ENCODE measurements around the gene TRAF3IP1. TPM values are rescaled to one million over a fixed set of nuclear protein-coding genes. Genes with fewer than 3 reads are reported as not detected.
A peak's percentile ranks its signal among the peaks of the same experiment; 100 is the strongest.

The TRAF3IP1 gene
- total and polyA plus RNA-seq, 2 of the 13 experiments (the other 11 are each of a cell fraction or from before 2014, with no cell fraction given), result 4.1 to 12.9 TPM

DNA sequence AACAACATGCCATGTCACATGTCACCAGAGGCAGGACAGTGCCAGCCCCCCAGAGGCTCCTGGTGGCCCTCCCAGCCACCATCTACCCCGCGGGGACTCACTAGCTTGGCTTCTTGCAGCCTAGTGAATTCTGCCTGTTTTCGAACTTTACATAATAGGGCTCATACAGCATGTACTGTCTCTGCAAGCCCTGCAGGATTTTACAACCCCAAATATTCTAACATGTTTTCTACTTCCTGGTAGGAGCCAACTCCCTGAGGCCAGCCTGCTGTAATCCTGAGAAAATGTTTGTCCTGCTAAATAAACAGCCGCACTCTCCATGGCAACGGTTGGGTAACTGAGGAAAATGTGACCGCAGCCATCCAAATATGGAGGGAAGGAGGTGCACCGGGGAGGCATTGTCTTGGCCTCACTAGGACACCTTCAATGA, 34.6 kb upstream of the TRAF3IP1 start (continued):
- peak; percentile 27 for TF ChIP-seq YY1 (IDR thresholded peaks at IDR 0.05; ENCODE audit: insufficient read depth, insufficient replicate concordance, low read depth, low read length)
- TF ChIP-seq KDM4B (CRISPR knock-in tag; IDR thresholded peaks at IDR 0.05), result no peak
- TF ChIP-seq, protein P1, sequence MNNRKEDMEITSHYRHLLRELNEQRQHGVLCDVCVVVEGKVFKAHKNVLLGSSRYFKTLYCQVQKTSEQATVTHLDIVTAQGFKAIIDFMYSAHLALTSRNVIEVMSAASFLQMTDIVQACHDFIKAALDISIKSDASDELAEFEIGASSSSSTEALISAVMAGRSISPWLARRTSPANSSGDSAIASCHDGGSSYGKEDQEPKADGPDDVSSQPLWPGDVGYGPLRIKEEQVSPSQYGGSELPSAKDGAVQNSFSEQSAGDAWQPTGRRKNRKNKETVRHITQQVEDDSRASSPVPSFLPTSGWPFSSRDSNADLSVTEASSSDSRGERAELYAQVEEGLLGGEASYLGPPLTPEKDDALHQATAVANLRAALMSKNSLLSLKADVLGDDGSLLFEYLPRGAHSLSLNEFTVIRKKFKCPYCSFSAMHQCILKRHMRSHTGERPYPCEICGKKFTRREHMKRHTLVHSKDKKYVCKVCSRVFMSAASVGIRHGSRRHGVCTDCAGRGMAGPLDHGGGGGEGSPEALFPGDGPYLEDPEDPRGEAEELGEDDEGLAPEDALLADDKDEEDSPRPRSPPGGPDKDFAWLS (CRISPR knock-in tag; IDR thresholded peaks at IDR 0.05; ENCODE audit: borderline replicate concordance), result no peak
- TF ChIP-seq ZSCAN31 (CRISPR knock-in tag; IDR thresholded peaks at IDR 0.05; ENCODE audit: low read depth), result no peak
- peak; percentile 91 for TF ChIP-seq SOX5 (CRISPR knock-in tag; IDR thresholded peaks at IDR 0.05; ENCODE audit: borderline replicate concordance)
- TF ChIP-seq ZNF121 (CRISPR knock-in tag; IDR thresholded peaks at IDR 0.05), result peak; percentile 50; the same call in 1 of the 2 replicates
- TF ChIP-seq NBN (conservative IDR thresholded peaks at IDR 0.05), result no peak
- TF ChIP-seq ZKSCAN8 (CRISPR knock-in tag; IDR thresholded peaks at IDR 0.05; ENCODE audit: borderline replicate concordance), result peak; percentile 62; the same call in 1 of the 2 replicates
- no peak for TF ChIP-seq NCOA1 (CRISPR knock-in tag; IDR thresholded peaks at IDR 0.05)
- TF ChIP-seq, protein P2, sequence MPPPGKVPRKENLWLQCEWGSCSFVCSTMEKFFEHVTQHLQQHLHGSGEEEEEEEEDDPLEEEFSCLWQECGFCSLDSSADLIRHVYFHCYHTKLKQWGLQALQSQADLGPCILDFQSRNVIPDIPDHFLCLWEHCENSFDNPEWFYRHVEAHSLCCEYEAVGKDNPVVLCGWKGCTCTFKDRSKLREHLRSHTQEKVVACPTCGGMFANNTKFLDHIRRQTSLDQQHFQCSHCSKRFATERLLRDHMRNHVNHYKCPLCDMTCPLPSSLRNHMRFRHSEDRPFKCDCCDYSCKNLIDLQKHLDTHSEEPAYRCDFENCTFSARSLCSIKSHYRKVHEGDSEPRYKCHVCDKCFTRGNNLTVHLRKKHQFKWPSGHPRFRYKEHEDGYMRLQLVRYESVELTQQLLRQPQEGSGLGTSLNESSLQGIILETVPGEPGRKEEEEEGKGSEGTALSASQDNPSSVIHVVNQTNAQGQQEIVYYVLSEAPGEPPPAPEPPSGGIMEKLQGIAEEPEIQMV (CRISPR knock-in tag; IDR thresholded peaks at IDR 0.05; ENCODE audit: low read depth), result 0 out of 2 replicates have a peak, but pooled peaks have one; percentile 21
- TF ChIP-seq, protein P3, sequence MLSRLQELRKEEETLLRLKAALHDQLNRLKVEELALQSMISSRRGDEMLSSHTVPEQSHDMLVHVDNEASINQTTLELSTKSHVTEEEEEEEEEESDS (CRISPR knock-in tag; IDR thresholded peaks at IDR 0.05; ENCODE audit: borderline replicate concordance), result no peak
- no peak; the same call in 1 of the 2 replicates for TF ChIP-seq PHF21A (CRISPR knock-in tag; IDR thresholded peaks at IDR 0.05)
- no peak for TF ChIP-seq SIX1 (CRISPR knock-in tag; IDR thresholded peaks at IDR 0.05; ENCODE audit: borderline replicate concordance)
- TF ChIP-seq RBM39 (IDR thresholded peaks at IDR 0.05; ENCODE audit: low read depth, low read length, poor library complexity, severe bottlenecking), result no peak
- TF ChIP-seq, protein P4, sequence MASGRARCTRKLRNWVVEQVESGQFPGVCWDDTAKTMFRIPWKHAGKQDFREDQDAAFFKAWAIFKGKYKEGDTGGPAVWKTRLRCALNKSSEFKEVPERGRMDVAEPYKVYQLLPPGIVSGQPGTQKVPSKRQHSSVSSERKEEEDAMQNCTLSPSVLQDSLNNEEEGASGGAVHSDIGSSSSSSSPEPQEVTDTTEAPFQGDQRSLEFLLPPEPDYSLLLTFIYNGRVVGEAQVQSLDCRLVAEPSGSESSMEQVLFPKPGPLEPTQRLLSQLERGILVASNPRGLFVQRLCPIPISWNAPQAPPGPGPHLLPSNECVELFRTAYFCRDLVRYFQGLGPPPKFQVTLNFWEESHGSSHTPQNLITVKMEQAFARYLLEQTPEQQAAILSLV (CRISPR knock-in tag; IDR thresholded peaks at IDR 0.05; ENCODE audit: borderline replicate concordance), result no peak
- peak; percentile 95; the same call in 2 of the 3 replicates for TF ChIP-seq MXI1 (IDR thresholded peaks at IDR 0.05; ENCODE audit: borderline replicate concordance, low read depth, low read length)
- TF ChIP-seq ZNF496 (CRISPR knock-in tag; IDR thresholded peaks at IDR 0.05; ENCODE audit: insufficient replicate concordance), result no peak
- TF ChIP-seq, protein P5, sequence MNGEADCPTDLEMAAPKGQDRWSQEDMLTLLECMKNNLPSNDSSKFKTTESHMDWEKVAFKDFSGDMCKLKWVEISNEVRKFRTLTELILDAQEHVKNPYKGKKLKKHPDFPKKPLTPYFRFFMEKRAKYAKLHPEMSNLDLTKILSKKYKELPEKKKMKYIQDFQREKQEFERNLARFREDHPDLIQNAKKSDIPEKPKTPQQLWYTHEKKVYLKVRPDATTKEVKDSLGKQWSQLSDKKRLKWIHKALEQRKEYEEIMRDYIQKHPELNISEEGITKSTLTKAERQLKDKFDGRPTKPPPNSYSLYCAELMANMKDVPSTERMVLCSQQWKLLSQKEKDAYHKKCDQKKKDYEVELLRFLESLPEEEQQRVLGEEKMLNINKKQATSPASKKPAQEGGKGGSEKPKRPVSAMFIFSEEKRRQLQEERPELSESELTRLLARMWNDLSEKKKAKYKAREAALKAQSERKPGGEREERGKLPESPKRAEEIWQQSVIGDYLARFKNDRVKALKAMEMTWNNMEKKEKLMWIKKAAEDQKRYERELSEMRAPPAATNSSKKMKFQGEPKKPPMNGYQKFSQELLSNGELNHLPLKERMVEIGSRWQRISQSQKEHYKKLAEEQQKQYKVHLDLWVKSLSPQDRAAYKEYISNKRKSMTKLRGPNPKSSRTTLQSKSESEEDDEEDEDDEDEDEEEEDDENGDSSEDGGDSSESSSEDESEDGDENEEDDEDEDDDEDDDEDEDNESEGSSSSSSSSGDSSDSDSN (CRISPR knock-in tag; IDR thresholded peaks at IDR 0.05), result 0 out of 2 replicates have a peak, but pooled peaks have one; percentile 22
- no peak for TF ChIP-seq AGO1 (IDR thresholded peaks at IDR 0.05; ENCODE audit: low read depth, low read length, poor library complexity, severe bottlenecking)
- TF ChIP-seq, protein P6, sequence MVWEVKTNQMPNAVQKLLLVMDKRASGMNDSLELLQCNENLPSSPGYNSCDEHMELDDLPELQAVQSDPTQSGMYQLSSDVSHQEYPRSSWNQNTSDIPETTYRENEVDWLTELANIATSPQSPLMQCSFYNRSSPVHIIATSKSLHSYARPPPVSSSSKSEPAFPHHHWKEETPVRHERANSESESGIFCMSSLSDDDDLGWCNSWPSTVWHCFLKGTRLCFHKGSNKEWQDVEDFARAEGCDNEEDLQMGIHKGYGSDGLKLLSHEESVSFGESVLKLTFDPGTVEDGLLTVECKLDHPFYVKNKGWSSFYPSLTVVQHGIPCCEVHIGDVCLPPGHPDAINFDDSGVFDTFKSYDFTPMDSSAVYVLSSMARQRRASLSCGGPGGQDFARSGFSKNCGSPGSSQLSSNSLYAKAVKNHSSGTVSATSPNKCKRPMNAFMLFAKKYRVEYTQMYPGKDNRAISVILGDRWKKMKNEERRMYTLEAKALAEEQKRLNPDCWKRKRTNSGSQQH (CRISPR knock-in tag; IDR thresholded peaks at IDR 0.05; ENCODE audit: low read depth), result no peak
